ENCODE measurements around the gene PDCD1LG2.

GRCh38 chr9:5514617-5515260, 4.4 kb downstream of the PDCD1LG2 start:
- TF ChIP-seq EP300 (IDR thresholded peaks at IDR 0.05; ENCODE audit: borderline replicate concordance in 1 of 2, low read depth in 1 of 2, low read length in 1 of 2) (no peak), TEAD4 (IDR thresholded peaks at IDR 0.05; ENCODE audit: borderline replicate concordance, insufficient read depth) (no peak), YY1 (IDR thresholded peaks at IDR 0.05; ENCODE audit: low read depth) (no peak), CTCF (IDR thresholded peaks at IDR 0.05) (no peak), RFX5 (IDR thresholded peaks at IDR 0.05; ENCODE audit: low read length) (no peak), MXI1 (IDR thresholded peaks at IDR 0.05; ENCODE audit: low read depth, low read length) (no peak), POLR2AphosphoS5 (IDR thresholded peaks at IDR 0.05; ENCODE audit: low read depth, low read length) (no peak), RAD21 (IDR thresholded peaks at IDR 0.05; ENCODE audit: low read length) (no peak), FOSL2 (IDR thresholded peaks at IDR 0.05; ENCODE audit: borderline replicate concordance, low read depth) (no peak)

Measured in SK-N-SH (cell line).